Measurements from ENCODE around the gene C10orf105. TPM values are rescaled to one million over a fixed set of nuclear protein-coding genes. Genes with fewer than 3 reads are reported as not detected.

C10orf105 gene
- total RNA-seq, 1 experiment from 2014 or later, result 0.17 TPM

DNA sequence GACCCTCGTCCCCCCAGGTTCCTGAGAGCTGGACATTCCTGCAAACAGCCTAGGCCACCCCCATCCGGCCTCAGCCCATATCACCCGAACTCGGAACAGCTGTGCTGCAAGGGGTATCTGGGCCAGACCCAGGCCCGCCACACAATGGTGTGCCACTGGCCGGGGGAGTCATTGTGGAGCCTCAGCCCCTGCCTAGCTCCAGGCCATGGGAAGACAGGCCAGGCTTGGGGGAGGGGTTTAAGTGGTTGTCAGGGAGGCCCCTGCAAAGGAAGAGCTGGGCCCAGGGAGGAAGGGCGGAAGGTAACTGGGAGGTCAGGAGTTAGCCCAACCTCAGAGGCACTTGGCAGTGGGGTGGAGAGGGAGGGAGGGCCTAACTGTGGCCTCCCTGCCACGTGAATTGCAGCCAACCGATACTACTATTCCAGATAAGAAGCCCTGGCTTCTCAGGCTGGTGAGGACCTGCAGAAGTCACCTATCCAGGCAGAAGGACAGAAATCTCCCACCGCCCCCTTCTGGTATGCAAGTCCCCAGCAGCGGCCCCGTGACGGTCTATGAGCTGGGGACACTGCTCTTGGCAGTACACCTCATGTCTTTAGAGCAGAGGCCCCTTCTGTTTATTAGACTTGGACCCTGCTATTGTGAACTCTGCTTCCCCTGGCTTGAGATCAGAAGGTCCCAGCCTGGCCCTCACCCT, 26.9 kb upstream of the C10orf105 start:
- DNase-seq, result peak; percentile 80
- no peaks in the 10 kb centered on the region for H3K27me3 ChIP-seq (ENCODE audit: control insufficient read depth, insufficient read depth, low read length)

DNA sequence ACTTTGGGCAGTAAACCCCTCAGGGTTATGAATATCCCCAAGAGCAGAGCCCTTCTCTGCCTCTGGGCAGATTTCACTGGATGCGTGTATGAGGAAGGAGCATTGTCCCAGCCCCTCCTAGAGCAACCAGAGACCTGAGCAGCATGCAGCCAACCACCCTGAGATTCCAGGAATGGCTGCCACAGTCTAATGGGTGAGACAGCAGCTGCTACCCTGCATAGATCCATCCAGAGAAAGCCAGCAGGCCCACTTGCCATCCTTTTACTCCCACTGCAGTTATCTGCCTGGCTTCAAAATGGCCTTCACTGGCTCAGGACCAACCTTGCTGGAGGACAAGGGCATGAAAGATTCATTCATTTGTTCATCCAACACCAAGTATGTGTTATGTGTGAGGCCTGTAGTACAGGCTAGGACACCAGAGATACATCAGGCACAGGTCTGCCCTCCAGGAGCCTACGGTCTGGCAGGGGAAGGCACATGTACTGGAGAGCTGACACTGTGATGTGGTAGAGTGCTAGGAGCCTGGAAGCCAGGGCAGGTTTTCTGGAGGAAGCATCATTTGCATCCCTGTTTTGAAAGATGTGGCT, 26.2 kb upstream of the C10orf105 start:
- H3K27me3 ChIP-seq (ENCODE audit: control insufficient read depth, insufficient read depth, low read length), result no peaks in the 10 kb centered on the region
- no peak overlapping the region for H3K4me3 ChIP-seq (ENCODE audit: insufficient read depth, low read depth, low read length)
- no peak for DNase-seq
- no peaks in the 10 kb centered on the region for H3K36me3 ChIP-seq (replicated peaks; ENCODE audit: control insufficient read depth, insufficient read depth, low read length)

More for the DNA sequence above, 26.9 kb upstream of the C10orf105 start:
- Histone ChIP-seq H3K4me3 (ENCODE audit: insufficient read depth, low read depth, low read length) (no peak overlapping the region), H3K36me3 (replicated peaks; ENCODE audit: control insufficient read depth, insufficient read depth, low read length) (no peaks in the 10 kb centered on the region)

DNA sequence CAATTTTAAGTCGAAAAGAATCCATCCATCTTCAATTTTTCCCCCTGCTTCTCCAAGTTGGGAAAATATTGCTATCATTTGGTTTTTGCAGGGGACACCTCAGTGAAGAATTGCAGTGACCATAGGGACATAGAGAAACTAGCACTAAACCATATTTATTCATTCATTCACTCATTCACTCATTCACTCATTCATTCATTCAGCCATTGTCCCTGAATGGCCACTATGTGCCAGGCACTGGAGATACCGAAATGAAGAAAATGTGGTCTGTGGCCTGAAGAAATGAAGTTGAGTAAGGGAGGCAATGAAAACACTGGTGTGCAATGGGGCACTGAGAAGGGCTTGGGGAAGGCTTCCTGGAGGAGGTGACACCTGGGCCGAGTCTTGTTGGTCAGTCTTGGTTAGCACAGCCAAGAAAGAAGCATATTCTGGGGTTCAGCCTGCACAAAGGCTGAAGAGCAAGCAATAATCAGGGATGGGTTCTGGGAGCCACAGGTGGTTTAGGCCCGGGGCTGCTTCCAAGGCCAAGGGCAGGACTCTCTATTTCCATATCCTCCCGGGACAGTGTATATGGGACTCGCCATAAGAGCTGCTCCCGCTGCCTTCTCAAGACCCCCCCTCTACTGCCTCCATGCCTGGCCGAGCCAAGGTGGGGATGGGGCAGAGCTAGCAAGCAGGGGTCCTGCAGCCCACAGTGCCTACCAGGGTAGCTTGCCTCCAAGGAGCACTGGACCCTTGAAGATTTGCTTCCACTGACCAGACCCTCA, 25.5 kb upstream of the C10orf105 start:
- Histone ChIP-seq H3K4me3 (ENCODE audit: insufficient read depth, low read depth, low read length) (no peak overlapping the region), H3K27me3 (ENCODE audit: control insufficient read depth, insufficient read depth, low read length) (no peaks in the 10 kb centered on the region), H3K36me3 (replicated peaks; ENCODE audit: control insufficient read depth, insufficient read depth, low read length) (no peaks in the 10 kb centered on the region)
- no peak for DNase-seq

DNA sequence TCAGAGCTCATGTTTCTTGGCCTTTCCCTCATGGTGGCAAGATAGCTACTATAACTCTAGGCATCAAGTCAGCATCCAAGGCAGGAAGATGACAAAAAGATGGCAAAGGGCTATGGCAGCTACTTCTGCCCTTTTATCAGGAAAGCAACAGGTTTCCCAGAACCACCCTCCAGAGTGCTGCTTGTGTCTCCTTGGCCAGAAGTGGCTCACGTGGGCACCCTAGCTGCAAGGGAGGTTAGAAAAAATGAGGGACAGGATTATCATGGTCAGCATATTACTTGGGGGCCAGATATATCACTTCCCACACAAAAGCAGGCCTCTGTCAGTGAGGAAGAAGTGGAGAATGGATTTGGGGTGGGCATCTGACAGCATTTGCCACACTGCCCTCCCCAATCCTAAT, 24.3 kb upstream of the C10orf105 start:
- Histone ChIP-seq H3K27me3 (ENCODE audit: control insufficient read depth, insufficient read depth, low read length) (no peaks in the 10 kb centered on the region), H3K36me3 (replicated peaks; ENCODE audit: control insufficient read depth, insufficient read depth, low read length) (no peaks in the 10 kb centered on the region), H3K4me3 (ENCODE audit: insufficient read depth, low read depth, low read length) (no peak overlapping the region)
- no peak for DNase-seq

DNA sequence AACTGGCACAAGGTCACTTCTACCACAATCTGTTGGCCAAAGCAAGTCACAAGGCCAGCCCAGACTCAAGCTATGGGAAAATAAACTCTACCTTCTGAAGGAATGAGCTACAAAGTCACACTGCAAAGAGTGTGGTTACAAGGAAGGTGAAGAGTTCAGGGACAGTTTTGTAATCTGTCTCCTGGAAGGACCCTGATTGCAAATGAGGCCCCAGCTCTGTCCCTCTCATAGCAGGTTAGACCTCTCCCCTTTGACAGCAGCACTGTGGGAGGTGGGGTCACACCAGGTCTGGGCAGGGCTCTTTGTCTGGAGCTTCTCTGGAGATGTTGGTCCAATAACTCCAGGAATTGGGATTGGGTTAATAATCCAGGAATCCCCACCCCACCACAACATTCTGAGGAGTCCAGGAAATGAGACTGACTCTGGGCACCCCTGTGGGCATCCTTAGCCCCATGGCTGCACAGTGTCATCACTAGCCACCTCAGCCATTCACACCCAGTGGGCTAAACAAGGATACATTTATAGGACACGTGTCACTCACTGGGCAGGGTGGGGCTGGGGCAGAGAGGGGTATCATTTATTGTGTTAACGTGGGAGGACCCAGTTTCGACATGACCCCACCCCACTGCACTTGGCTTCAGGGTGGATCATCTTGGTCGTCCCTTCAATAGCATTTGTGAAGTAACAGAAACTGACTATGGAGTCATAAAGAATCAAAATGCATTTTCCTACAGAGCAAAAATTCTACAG, 23.7 kb upstream of the C10orf105 start:
- no peaks in the 10 kb centered on the region for H3K27me3 ChIP-seq (ENCODE audit: control insufficient read depth, insufficient read depth, low read length)
- DNase-seq, result no peak
- H3K36me3 ChIP-seq (replicated peaks; ENCODE audit: control insufficient read depth, insufficient read depth, low read length), result no peaks in the 10 kb centered on the region
- no peak overlapping the region for H3K4me3 ChIP-seq (ENCODE audit: insufficient read depth, low read depth, low read length)

DNA sequence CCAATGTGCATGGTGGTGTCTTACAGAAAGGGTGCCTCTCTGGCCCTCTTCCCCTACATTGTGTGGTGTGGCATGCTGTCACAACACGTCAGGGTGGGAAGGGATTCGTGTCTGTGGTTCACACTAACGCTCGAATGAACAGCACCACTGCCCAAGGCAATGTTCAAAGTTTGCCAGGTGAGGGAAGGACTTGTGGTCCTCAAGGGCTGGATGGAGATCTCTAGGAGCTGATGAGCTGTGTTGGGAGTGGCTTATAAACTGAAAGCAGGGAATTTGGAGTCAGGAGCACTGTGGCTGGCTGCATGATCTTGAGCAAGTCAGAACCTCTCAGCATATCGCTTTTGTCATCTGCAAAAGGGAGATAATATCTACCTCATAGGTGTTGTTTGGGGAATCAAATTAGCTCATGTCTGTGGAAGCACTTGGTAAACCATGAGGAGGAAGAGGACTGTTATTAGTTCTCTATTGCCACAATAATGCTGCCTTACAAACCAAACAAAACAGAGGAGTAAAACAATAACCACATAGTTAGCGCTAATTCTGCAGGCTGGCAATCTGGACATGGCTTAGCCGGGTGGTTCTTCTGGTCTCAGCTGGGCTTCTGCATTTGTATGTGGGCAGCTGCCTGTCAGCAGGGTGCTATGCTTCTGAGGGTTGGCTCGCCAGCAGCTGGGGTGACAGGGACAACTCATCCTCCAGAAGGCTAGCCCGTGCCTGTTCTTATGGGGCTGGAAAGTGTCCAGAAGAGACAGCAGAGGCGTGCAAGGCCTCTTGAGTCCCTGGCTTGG, 22.9 kb upstream of the C10orf105 start:
- Histone ChIP-seq H3K36me3 (replicated peaks; ENCODE audit: control insufficient read depth, insufficient read depth, low read length) (no peaks in the 10 kb centered on the region), H3K4me3 (ENCODE audit: insufficient read depth, low read depth, low read length) (no peak overlapping the region), H3K27me3 (ENCODE audit: control insufficient read depth, insufficient read depth, low read length) (no peaks in the 10 kb centered on the region)
- DNase-seq, result no peak

DNA sequence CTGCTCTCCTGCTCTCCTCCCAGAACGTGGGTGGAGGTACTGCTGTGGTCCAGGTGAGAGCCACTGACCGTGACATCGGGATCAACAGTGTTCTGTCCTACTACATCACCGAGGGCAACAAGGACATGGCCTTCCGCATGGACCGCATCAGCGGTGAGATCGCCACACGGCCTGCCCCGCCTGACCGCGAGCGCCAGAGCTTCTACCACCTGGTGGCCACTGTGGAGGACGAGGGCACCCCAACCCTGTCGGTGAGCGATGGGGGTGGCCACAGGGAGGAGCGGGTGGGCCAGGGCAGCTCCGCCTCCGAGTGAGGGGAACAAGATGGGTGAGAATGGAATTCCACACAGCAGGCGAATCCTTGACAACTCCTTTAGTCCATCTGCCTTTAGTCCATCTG, 22.1 kb upstream of the C10orf105 start:
- no peaks in the 10 kb centered on the region for H3K36me3 ChIP-seq (replicated peaks; ENCODE audit: control insufficient read depth, insufficient read depth, low read length)
- DNase-seq, result no peak
- no peaks in the 10 kb centered on the region for H3K27me3 ChIP-seq (ENCODE audit: control insufficient read depth, insufficient read depth, low read length)
- no peak overlapping the region for H3K4me3 ChIP-seq (ENCODE audit: insufficient read depth, low read depth, low read length)

DNA sequence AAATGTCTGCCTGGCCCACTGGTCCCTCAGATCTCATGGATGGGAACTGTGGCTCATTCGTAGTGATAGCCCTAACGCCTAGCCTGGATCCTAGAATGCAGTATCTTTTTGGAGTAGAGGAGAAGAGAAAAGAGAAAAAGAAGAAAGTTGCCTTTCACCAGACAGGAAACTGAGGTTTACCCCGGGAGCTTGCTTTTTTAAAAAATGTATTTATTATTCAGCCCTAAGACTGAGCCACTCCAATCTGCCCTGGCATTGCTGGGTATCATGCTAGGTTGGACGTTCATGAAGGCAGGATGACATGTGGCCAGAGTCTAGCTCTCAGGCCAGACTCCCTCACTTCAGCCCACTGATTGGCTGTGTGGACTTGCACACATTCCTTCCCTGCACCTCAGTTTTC, 21.5 kb upstream of the C10orf105 start:
- H3K4me3 ChIP-seq (ENCODE audit: insufficient read depth, low read depth, low read length), result no peak overlapping the region
- H3K36me3 ChIP-seq (replicated peaks; ENCODE audit: control insufficient read depth, insufficient read depth, low read length), result no peaks in the 10 kb centered on the region
- H3K27me3 ChIP-seq (ENCODE audit: control insufficient read depth, insufficient read depth, low read length), result no peaks in the 10 kb centered on the region
- DNase-seq, result no peak

DNA sequence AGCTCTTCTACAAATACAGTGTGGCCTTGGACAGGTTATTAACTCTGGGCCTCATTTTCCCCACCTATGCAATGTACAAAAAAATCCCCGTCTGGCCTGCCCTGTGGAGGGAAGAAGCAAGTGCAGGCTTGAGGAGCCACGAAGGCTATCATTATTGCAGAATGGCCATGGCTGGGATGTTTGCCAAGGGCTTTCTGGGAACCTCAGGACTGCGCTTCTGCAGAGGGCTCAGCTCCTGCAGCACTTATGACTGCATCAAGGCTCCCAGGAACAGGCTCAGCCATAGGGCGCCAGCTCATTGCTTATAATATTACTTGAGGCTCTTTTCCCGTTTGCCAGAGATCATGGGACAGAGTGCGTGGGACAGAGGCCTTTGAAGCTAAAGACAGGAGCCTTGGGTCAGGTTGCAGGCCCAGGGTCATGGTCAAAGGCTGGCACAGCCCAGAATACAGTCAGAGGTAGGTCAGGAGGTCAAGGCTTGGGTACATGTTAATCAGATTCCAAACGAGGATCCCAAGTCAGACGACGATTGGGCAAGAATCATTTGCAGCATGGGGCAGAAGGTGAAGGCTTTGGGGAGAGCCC, 20.6 kb upstream of the C10orf105 start:
- DNase-seq, result no peak
- no peaks in the 10 kb centered on the region for H3K36me3 ChIP-seq (replicated peaks; ENCODE audit: control insufficient read depth, insufficient read depth, low read length)

DNA sequence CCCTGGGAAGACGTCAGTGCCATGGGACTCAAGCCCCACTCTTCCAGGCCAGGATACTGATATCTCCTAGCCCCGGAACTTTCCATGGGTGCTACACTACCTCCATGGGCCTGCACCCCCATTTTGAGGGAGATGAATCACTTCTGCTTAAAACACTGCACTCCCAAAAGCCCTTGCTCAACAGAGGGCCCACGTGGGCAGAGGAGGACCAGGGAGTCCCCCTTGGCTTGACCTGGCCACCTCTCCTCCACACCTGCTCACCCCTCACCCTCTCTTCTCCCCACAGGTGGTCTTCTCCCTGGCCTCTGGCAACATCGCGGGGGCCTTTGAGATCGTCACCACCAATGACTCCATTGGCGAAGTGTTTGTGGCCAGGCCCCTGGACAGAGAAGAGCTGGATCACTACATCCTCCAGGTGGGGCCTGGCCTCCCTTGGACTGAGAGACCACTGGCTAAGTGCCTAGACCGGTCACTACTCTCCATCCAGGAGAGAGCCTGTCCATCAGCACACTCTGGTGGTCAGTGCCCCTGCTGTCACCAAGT, 19.9 kb upstream of the C10orf105 start:
- DNase-seq, result no peak
- Histone ChIP-seq H3K27me3 (ENCODE audit: control insufficient read depth, insufficient read depth, low read length) (no peaks in the 10 kb centered on the region), H3K36me3 (replicated peaks; ENCODE audit: control insufficient read depth, insufficient read depth, low read length) (no peaks in the 10 kb centered on the region), H3K4me3 (ENCODE audit: insufficient read depth, low read depth, low read length) (no peak overlapping the region)

More for the DNA sequence above, 20.6 kb upstream of the C10orf105 start:
- H3K27me3 ChIP-seq (ENCODE audit: control insufficient read depth, insufficient read depth, low read length), result no peaks in the 10 kb centered on the region
- H3K4me3 ChIP-seq (ENCODE audit: insufficient read depth, low read depth, low read length), result no peak overlapping the region

DNA sequence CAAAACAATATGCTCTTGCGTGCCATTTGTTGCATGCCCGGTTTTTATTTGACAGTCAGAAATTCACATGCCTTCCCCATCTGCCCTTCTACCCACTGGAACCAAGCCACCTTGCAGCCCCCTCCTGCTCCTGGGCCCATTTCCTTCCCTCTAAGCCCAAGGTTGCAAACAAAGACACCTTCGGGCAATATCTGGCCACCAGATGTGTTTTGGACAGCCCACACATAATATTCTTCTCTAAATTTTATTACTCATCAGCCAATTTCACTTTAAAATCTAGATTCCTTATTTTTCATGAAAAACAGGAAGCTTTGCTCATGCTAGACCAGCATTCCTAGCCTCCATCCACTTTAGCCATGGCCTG, 18.2 kb upstream of the C10orf105 start:
- no peak for DNase-seq
- no peaks in the 10 kb centered on the region for H3K27me3 ChIP-seq (ENCODE audit: control insufficient read depth, insufficient read depth, low read length)
- H3K4me3 ChIP-seq (ENCODE audit: insufficient read depth, low read depth, low read length), result no peak overlapping the region
- no peaks in the 10 kb centered on the region for H3K36me3 ChIP-seq (replicated peaks; ENCODE audit: control insufficient read depth, insufficient read depth, low read length)

DNA sequence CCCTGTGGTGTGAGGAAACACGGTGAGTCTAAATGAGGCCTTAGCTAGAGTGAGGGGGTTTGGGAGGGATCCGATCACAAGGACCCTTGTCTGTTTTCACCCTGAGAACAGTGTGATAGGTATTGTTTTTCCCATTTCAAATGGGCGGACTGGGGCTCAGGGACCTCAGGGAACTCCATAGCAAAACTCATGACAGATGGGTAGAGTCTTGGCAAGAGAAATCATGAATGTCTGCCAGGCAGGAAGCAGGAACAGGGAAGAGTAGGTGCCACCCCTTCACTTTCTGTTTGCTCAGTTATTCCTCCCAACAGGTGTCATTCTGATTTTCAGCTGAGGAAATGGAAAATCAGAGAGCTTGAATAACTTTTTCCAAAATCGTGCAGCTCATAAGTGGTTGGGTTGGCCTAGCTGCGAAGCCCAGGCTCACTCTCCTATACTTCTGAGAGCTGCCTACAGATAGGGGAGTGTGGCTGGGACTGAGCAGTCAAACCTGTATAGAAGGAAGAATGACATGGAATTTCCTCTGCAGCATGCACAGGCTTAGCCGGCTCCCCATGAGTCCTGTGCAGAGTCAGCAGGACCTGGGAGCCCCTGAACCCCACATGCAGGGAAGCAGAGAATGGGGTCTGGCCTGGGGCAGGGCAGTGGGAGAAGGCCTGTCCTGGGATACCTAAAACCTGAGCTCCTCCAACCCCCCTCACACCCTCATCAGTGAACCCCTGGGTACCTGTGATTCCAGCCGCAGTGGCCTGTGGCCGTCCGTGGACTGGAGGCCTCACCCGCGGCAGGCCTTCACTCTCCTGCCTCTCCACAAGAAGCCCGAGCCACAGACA, 17.6 kb upstream of the C10orf105 start:
- DNase-seq, result no peak
- no peaks in the 10 kb centered on the region for H3K27me3 ChIP-seq (ENCODE audit: control insufficient read depth, insufficient read depth, low read length)
- no peaks in the 10 kb centered on the region for H3K36me3 ChIP-seq (replicated peaks; ENCODE audit: control insufficient read depth, insufficient read depth, low read length)
- no peak overlapping the region for H3K4me3 ChIP-seq (ENCODE audit: insufficient read depth, low read depth, low read length)

DNA sequence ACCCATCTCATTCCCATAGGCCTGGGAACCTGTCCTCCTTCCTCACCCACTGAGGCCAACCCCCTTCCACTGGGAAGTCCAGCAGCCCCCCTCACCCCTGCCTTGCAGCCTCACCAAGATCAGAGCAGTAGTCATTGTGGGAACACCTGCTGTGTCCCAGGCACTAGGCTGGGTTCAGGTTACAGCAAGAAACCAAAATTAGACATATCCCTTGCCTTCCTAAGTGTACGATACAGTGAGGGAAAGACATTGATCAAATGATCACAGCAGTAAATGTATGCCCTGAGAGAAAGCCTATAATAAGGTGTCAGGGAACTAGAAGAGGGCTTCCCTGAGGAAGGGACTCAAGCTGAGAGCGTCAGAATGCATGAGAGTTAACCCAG, 17.0 kb upstream of the C10orf105 start:
- Histone ChIP-seq H3K36me3 (replicated peaks; ENCODE audit: control insufficient read depth, insufficient read depth, low read length) (no peaks in the 10 kb centered on the region), H3K27me3 (ENCODE audit: control insufficient read depth, insufficient read depth, low read length) (no peaks in the 10 kb centered on the region), H3K4me3 (ENCODE audit: insufficient read depth, low read depth, low read length) (no peak overlapping the region)
- no peak for DNase-seq
